Activated effector memory CD4-positive, alpha-beta T cell treated with anti-CD3 and anti-CD28 coated beads, Interleukin-2, amount 50 U/mL, for 16 hours (primary cell): ENCODE measurements around the gene LRSAM1.
"Not testable (repeated sequence)": the region's sequence is repeated elsewhere in the genome, so short reads cannot be mapped to it uniquely, and the experiment has no call there.

ENCODE experiments used
- DNase-seq: peaks from one replicate; pipeline ENCODE4 v3.0.0-alpha.2; 2020

The LRSAM1 gene

GRCh38 chr9:127463382-127463781 lies 12.1 kb downstream of the LRSAM1 start:
- no peak for DNase-seq

- DNase-seq: no peak
Measured at GRCh38 chr9:127463911-127464310, 12.6 kb downstream of the LRSAM1 start.

GRCh38 chr9:127466407-127466917 lies 15.2 kb downstream of the LRSAM1 start:
- not testable (repeated sequence) for DNase-seq

GRCh38 chr9:127467621-127468020 lies 16.3 kb downstream of the LRSAM1 start:
- DNase-seq: no peak

GRCh38 chr9:127470662-127471061 lies 19.4 kb downstream of the LRSAM1 start:
- no peak for DNase-seq

- DNase-seq: no peak
Measured at GRCh38 chr9:127473501-127473900, 22.2 kb downstream of the LRSAM1 start.

GRCh38 chr9:127473932-127474331 lies 22.6 kb downstream of the LRSAM1 start:
- DNase-seq: no peak

GRCh38 chr9:127474592-127474991 lies 23.3 kb downstream of the LRSAM1 start:
- no peak for DNase-seq

GRCh38 chr9:127479507-127480081 lies 28.3 kb downstream of the LRSAM1 start:
- no peak for DNase-seq

GRCh38 chr9:127482662-127483061 lies 31.4 kb downstream of the LRSAM1 start:
- DNase-seq: no peak

GRCh38 chr9:127485995-127486394 lies 34.7 kb downstream of the LRSAM1 start:
- no peak for DNase-seq

GRCh38 chr9:127488946-127489345 lies 37.6 kb downstream of the LRSAM1 start:
- no peak for DNase-seq

- no peak for DNase-seq
Measured at GRCh38 chr9:127489471-127490115, 38.3 kb downstream of the LRSAM1 start.

GRCh38 chr9:127490535-127491230 lies 39.4 kb downstream of the LRSAM1 start:
- DNase-seq: no peak

- DNase-seq: no peak
Measured at GRCh38 chr9:127491516-127491915, 40.2 kb downstream of the LRSAM1 start.

- DNase-seq: no peak
Measured at GRCh38 chr9:127492616-127493015, 41.3 kb downstream of the LRSAM1 start.

- DNase-seq: no peak
Measured at GRCh38 chr9:127493592-127494303, 42.4 kb downstream of the LRSAM1 start.

GRCh38 chr9:127494304-127494702 lies 43.0 kb downstream of the LRSAM1 start:
- no peak for DNase-seq

GRCh38 chr9:127495884-127496555 lies 44.7 kb downstream of the LRSAM1 start:
- no peak for DNase-seq

- DNase-seq: no peak
Measured at GRCh38 chr9:127496974-127497373, 45.7 kb downstream of the LRSAM1 start.

- DNase-seq: no peak
Measured at GRCh38 chr9:127497656-127498290, 46.5 kb downstream of the LRSAM1 start.

- DNase-seq: no peak
Measured at GRCh38 chr9:127498298-127498697, 47.0 kb downstream of the LRSAM1 start.
